Keratinocyte (primary cell): Measurements from ENCODE around the gene ATP9B. TPM values are rescaled to one million over a fixed set of nuclear protein-coding genes. Genes with fewer than 3 reads are reported as not detected.

Experiments used
- DNase-seq: peaks from one replicate; pipeline ENCODE4 v3.0.0-alpha.2; 2011; ENCODE audit warnings: low read depth, missing footprints, low spot score
- FAIRE-seq: peaks from 2 replicates; lab custom pipeline; 2011; peaks lifted over from hg19 to GRCh38; lab: Jason Lieb, UNC
- H2AFZ ChIP-seq: 2 replicates; pipeline ENCODE4 v1.6.0; 2012; ENCODE audit warnings: low read length, control low read depth, inconsistent platforms; ENCODE audit not compliant: control insufficient read depth
- H3K27ac ChIP-seq: 2 replicates; pipeline ENCODE4 v1.5.1; 2011; ENCODE audit warnings: low read length; ENCODE audit not compliant: control insufficient read depth, insufficient read depth
- H3K27me3 ChIP-seq: 3 replicates; pipeline ENCODE4 v1.6.0; 2011; ENCODE audit warnings: low read length; ENCODE audit not compliant: control insufficient read depth, insufficient read depth; ENCODE audit errors: extremely low read depth
- H3K36me3 ChIP-seq, 2 experiments: 2 replicates in 1 of 2; 3 replicates in 1 of 2; pipeline ENCODE4 v1.5.1; 2011; ENCODE audit warnings: low read length in 2 of 2, mild to moderate bottlenecking in 1 of 2; ENCODE audit not compliant: control insufficient read depth in 2 of 2, insufficient read depth in 2 of 2; ENCODE audit errors: extremely low read depth in 1 of 2
- H3K4me1 ChIP-seq: 3 replicates; pipeline ENCODE4 v1.5.1; 2011; ENCODE audit warnings: low read length; ENCODE audit not compliant: control insufficient read depth, insufficient read depth; ENCODE audit errors: extremely low read depth
- H3K4me2 ChIP-seq: 3 replicates; pipeline ENCODE4 v1.6.0; 2011; ENCODE audit warnings: low read depth, low read length; ENCODE audit not compliant: control insufficient read depth, insufficient read depth; ENCODE audit errors: extremely low read depth
- H3K4me3 ChIP-seq, 3 experiments: fragments of 200-600 bp in 1 of 3; sonication (generic) in 1 of 3; 2 replicates in 2 of 3; 3 replicates in 1 of 3; pipeline ENCODE4 v1.5.1; 2011 to 2016; ENCODE audit warnings: low read length in 3 of 3, mild to moderate bottlenecking in 3 of 3, control low read depth in 2 of 3, inconsistent platforms in 1 of 3, low read depth in 1 of 3, mixed read lengths in 1 of 3, mixed run types in 1 of 3, moderate library complexity in 1 of 3; ENCODE audit not compliant: control insufficient read depth in 2 of 3, insufficient read depth in 2 of 3; ENCODE audit errors: extremely low read depth in 1 of 3
- H3K79me2 ChIP-seq: 2 replicates; pipeline ENCODE4 v1.6.0; 2012; ENCODE audit warnings: low read length; ENCODE audit not compliant: control insufficient read depth, insufficient read depth
- H3K9ac ChIP-seq: 3 replicates; pipeline ENCODE4 v1.6.0; 2011; ENCODE audit warnings: low read length; ENCODE audit not compliant: control insufficient read depth, insufficient read depth; ENCODE audit errors: extremely low read depth
- H3K9me1 ChIP-seq: 3 replicates; pipeline ENCODE4 v1.6.0; 2011; ENCODE audit warnings: low read length; ENCODE audit not compliant: control insufficient read depth, insufficient read depth; ENCODE audit errors: extremely low read depth
- H3K9me3 ChIP-seq: 2 replicates; pipeline ENCODE4 v1.5.1; 2012; ENCODE audit warnings: low read depth, low read length; ENCODE audit not compliant: control insufficient read depth
- H4K20me1 ChIP-seq: 3 replicates; pipeline ENCODE4 v1.6.0; 2011; ENCODE audit warnings: low read length; ENCODE audit not compliant: control insufficient read depth, insufficient read depth; ENCODE audit errors: extremely low read depth
- EZH2 ChIP-seq: IDR thresholded peaks from one replicate; pipeline ENCODE4 v1.6.1; 2012; ENCODE audit warnings: inconsistent platforms, mild to moderate bottlenecking, low read length, moderate library complexity
- dilution Hi-C: fragments of 300-500 bp; cut with MboI; formaldehyde crosslinking; loops from one replicate; pipeline ENCODE4 v1.7.0; 2020; ENCODE audit warnings: low sequenced_read_pairs; ENCODE audit not compliant: extremely low pct_ligation_motif_present
- polyA plus RNA-seq, 5 experiments: library from polyadenylated mRNA; depleted of rRNA in 3 of 5; stranded (reverse) in 3 of 5; stranded (forward) in 1 of 5; unstranded in 1 of 5; fragments of >200 nt; gene quantifications; 1 replicate in 1 of 5; 2 replicates in 3 of 5; 3 replicates in 1 of 5; pipeline versions ENCODE4 v1.2.1 to v1.2.3, GENCODE V29; 2011 to 2012; ENCODE audit warnings: missing spikeins in 2 of 5, low read depth in 1 of 5, low replicate concordance in 1 of 5
- TF ChIP-seq, protein P1 (sequence below), 3 experiments: IDR thresholded peaks in 1 of 3; conservative IDR thresholded peaks in 1 of 3; optimal IDR thresholded peaks in 1 of 3; 2 replicates in 2 of 3; 3 replicates in 1 of 3; pipeline versions ENCODE3 to v1.5.1; 2011; ENCODE audit warnings: low read length in 3 of 3, mild to moderate bottlenecking in 3 of 3, moderate library complexity in 2 of 3, control low read depth in 1 of 3, inconsistent platforms in 1 of 3; ENCODE audit not compliant: insufficient read depth in 2 of 3; ENCODE audit errors: extremely low read depth in 1 of 3

The ATP9B gene
- polyA plus RNA-seq, 1 donor (not counting 4 experiments of a cell fraction or from before 2014, with no cell fraction given): 16.1 TPM

DNA sequence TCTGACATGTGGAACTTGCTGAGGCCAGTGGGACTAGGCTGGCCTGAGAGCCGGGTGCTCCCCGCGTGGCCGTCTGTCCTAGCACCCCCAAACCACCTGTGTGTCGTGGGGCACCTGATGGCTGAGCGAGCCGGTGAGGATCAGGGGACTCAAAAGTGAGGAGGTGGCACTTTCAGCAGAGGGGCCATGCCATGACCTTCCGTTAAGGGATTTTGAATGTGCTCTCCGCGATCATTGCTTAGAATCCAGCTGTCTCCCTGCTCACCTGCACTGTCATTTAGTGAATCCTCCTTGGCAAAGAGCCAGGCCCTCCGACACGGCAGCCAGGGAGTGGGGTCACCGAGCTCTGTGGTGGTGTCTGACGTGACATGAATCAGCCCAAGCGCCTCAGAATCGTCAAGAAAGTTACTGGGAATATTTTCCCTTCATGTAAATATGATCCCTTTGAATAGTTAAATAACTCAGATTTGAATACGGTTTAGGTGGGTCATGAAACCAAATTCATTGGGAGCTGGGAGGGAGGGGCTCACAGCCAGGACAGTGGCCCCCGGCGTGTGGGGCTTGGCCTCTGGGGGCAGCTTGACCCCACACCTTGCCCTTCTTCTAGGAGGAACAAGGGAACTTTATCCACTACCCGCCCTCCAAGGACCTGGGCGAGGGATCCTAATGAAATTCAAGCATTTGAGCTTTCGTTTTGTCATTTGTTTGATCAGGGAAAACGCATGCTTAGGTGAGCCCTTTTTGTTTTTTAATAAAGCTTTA lies 336.0 kb downstream of the ATP9B start:
- no peaks in the 10 kb centered on the region for H4K20me1 ChIP-seq

DNA sequence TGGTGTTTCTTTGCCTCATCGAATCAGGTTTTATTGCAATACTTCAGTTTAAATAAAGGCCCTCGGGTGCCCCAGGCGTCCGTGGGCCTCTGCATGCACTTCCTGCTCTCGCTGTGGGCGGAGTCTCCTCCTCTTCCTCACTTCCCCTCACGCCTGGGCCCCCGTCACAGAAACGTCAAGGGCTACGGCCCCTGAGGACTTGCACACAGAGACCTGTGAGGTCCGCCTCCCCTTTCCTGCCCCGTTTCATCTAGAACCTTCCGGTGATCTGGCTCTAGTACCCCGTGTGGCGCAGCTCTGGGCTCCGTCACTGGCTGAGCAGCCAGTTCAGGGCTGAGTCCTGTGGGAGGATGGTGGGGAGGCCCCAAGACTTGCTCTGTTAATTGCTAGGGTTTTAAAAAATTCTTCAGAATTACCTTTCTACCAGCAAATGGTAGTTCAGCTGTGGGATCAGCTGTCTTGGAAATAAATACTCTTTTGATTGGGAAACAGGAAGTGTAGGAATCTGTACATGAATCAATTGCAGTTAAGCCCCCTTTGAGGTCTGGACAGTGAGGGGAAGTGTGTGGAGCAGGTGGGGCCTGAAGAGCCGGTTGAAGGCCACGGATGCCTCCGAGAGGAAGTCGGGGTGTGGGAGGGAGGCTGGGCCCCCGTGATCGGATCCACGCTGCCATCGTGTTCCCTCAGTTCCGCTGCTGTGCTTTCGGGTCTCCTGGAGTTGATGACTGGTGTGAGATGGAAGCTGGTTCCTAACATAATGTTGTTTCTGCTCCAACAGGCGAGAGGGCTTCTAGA lies 336.8 kb downstream of the ATP9B start:
- no peak overlapping the region for H3K4me3 ChIP-seq
- H3K27me3 ChIP-seq: peaks cover 14% of the 10 kb centered on the region
- no peaks in the 10 kb centered on the region for H3K9me3 ChIP-seq
- no peaks in the 10 kb centered on the region for H3K79me2 ChIP-seq
- FAIRE-seq: no peak
- H3K9me1 ChIP-seq: no peaks in the 10 kb centered on the region
- H3K9ac ChIP-seq: no peak overlapping the region
- dilution Hi-C loops: no loop called here
- no peak overlapping the region for H2AFZ ChIP-seq
- no peaks in the 10 kb centered on the region for H3K36me3 ChIP-seq
- no peaks in the 10 kb centered on the region for H4K20me1 ChIP-seq
- H3K27ac ChIP-seq: no peak overlapping the region
- no peaks in the 10 kb centered on the region for H3K4me1 ChIP-seq
- no peak for DNase-seq
- TF ChIP-seq EZH2: no peak
- TF ChIP-seq, protein P1, sequence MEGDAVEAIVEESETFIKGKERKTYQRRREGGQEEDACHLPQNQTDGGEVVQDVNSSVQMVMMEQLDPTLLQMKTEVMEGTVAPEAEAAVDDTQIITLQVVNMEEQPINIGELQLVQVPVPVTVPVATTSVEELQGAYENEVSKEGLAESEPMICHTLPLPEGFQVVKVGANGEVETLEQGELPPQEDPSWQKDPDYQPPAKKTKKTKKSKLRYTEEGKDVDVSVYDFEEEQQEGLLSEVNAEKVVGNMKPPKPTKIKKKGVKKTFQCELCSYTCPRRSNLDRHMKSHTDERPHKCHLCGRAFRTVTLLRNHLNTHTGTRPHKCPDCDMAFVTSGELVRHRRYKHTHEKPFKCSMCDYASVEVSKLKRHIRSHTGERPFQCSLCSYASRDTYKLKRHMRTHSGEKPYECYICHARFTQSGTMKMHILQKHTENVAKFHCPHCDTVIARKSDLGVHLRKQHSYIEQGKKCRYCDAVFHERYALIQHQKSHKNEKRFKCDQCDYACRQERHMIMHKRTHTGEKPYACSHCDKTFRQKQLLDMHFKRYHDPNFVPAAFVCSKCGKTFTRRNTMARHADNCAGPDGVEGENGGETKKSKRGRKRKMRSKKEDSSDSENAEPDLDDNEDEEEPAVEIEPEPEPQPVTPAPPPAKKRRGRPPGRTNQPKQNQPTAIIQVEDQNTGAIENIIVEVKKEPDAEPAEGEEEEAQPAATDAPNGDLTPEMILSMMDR (optimal IDR thresholded peaks at IDR 0.05 in 1 of 3, IDR thresholded peaks at IDR 0.05 in 1 of 3, conservative IDR thresholded peaks at IDR 0.05 in 1 of 3; ENCODE audit: extremely low read depth in 1 of 3, insufficient read depth in 2 of 3, low read length in 3 of 3): no peak
- H3K4me2 ChIP-seq: no peak overlapping the region

More for the DNA sequence above, 336.0 kb downstream of the ATP9B start:
- no peak overlapping the region for H3K27ac ChIP-seq
- H3K36me3 ChIP-seq: no peaks in the 10 kb centered on the region
- no peaks in the 10 kb centered on the region for H3K4me1 ChIP-seq
- FAIRE-seq: no peak
- no peak for DNase-seq
- no peaks in the 10 kb centered on the region for H3K9me3 ChIP-seq
- no peaks in the 10 kb centered on the region for H3K79me2 ChIP-seq
- H3K9ac ChIP-seq: no peak overlapping the region
- dilution Hi-C loops: no loop called here
- H3K4me2 ChIP-seq: no peak overlapping the region
- H3K4me3 ChIP-seq: no peak overlapping the region
- no peak overlapping the region for H2AFZ ChIP-seq
- peaks cover 14% of the 10 kb centered on the region for H3K27me3 ChIP-seq
- TF ChIP-seq, protein P1 (optimal IDR thresholded peaks at IDR 0.05 in 1 of 3, IDR thresholded peaks at IDR 0.05 in 1 of 3, conservative IDR thresholded peaks at IDR 0.05 in 1 of 3; ENCODE audit: extremely low read depth in 1 of 3, insufficient read depth in 2 of 3, low read length in 3 of 3): no peak
- TF ChIP-seq EZH2: no peak
- H3K9me1 ChIP-seq: no peaks in the 10 kb centered on the region
